Measurements from ENCODE around the gene HTR2C.
A peak's percentile ranks its signal among the peaks of the same experiment; 100 is the strongest.

Gene HTR2C

GRCh38 chrX:114615765-114616164 lies 31.9 kb downstream of the HTR2C start:
- TF ChIP-seq EZH2phosphoT487 (IDR thresholded peaks at IDR 0.05; ENCODE audit: low read depth) = no peak
- no peak for TF ChIP-seq CTCF (IDR thresholded peaks at IDR 0.05; ENCODE audit: low read depth, low read length)
- Histone ChIP-seq H3K9me3 (ENCODE audit: insufficient read depth, low read length) (no peaks in the 10 kb centered on the region), H3K27me3 (ENCODE audit: low read depth, low read length) (no peaks in the 10 kb centered on the region), H3K4me1 (ENCODE audit: low read length) (peaks cover 12% of the 10 kb centered on the region), H3K4me2 (ENCODE audit: low read length) (no peak overlapping the region), H3K79me2 (ENCODE audit: low read length) (no peaks in the 10 kb centered on the region), H4K20me1 (ENCODE audit: insufficient read depth, low read length) (no peaks in the 10 kb centered on the region), H2AFZ (ENCODE audit: low read depth, low read length) (no peak overlapping the region), H3K27ac (ENCODE audit: low read length) (no peak overlapping the region), H3K36me3 (replicated peaks; ENCODE audit: low read depth, low read length) (no peaks in the 10 kb centered on the region), H3K9ac (ENCODE audit: low read length) (no peak overlapping the region), H3K4me3 (ENCODE audit: low read length) (no peak overlapping the region)

GRCh38 chrX:114619874-114620273 lies 36.0 kb downstream of the HTR2C start:
- no peaks in the 10 kb centered on the region for H3K36me3 ChIP-seq (replicated peaks; ENCODE audit: low read depth, low read length)
- no peak overlapping the region for H3K27ac ChIP-seq (ENCODE audit: low read length)
- no peaks in the 10 kb centered on the region for H3K9me3 ChIP-seq (ENCODE audit: insufficient read depth, low read length)
- no peak for TF ChIP-seq EZH2phosphoT487 (IDR thresholded peaks at IDR 0.05; ENCODE audit: low read depth)
- TF ChIP-seq CTCF (IDR thresholded peaks at IDR 0.05; ENCODE audit: low read depth, low read length) = peak; percentile 35
- H3K4me3 ChIP-seq (ENCODE audit: low read length) = no peak overlapping the region
- H3K9ac ChIP-seq (ENCODE audit: low read length) = no peak overlapping the region
- no peaks in the 10 kb centered on the region for H4K20me1 ChIP-seq (ENCODE audit: insufficient read depth, low read length)
- H3K27me3 ChIP-seq (ENCODE audit: low read depth, low read length) = no peaks in the 10 kb centered on the region
- H3K79me2 ChIP-seq (ENCODE audit: low read length) = no peaks in the 10 kb centered on the region
- H2AFZ ChIP-seq (ENCODE audit: low read depth, low read length) = peak overlapping the region; percentile 85
- no peak overlapping the region for H3K4me2 ChIP-seq (ENCODE audit: low read length)
- H3K4me1 ChIP-seq (ENCODE audit: low read length) = peaks cover 12% of the 10 kb centered on the region

- Histone ChIP-seq H3K4me1 (ENCODE audit: low read length) (no peaks in the 10 kb centered on the region), H3K27me3 (ENCODE audit: low read depth, low read length) (no peaks in the 10 kb centered on the region), H4K20me1 (ENCODE audit: insufficient read depth, low read length) (no peaks in the 10 kb centered on the region), H3K4me2 (ENCODE audit: low read length) (no peak overlapping the region), H3K9me3 (ENCODE audit: insufficient read depth, low read length) (no peaks in the 10 kb centered on the region), H3K9ac (ENCODE audit: low read length) (no peak overlapping the region), H3K4me3 (ENCODE audit: low read length) (no peak overlapping the region), H2AFZ (ENCODE audit: low read depth, low read length) (no peak overlapping the region), H3K36me3 (replicated peaks; ENCODE audit: low read depth, low read length) (no peaks in the 10 kb centered on the region), H3K79me2 (ENCODE audit: low read length) (no peaks in the 10 kb centered on the region), H3K27ac (ENCODE audit: low read length) (no peak overlapping the region)
- peak; percentile 53 for TF ChIP-seq CTCF (IDR thresholded peaks at IDR 0.05; ENCODE audit: low read depth, low read length)
- no peak for TF ChIP-seq EZH2phosphoT487 (IDR thresholded peaks at IDR 0.05; ENCODE audit: low read depth)
Observed at GRCh38 chrX:114626323-114626722, 42.4 kb downstream of the HTR2C start.

GRCh38 chrX:114635986-114636385 lies 52.1 kb downstream of the HTR2C start:
- Histone ChIP-seq H3K4me3 (ENCODE audit: low read length) (no peak overlapping the region), H3K9me3 (ENCODE audit: insufficient read depth, low read length) (no peaks in the 10 kb centered on the region), H3K9ac (ENCODE audit: low read length) (no peak overlapping the region), H3K4me2 (ENCODE audit: low read length) (no peak overlapping the region), H2AFZ (ENCODE audit: low read depth, low read length) (no peak overlapping the region), H3K36me3 (replicated peaks; ENCODE audit: low read depth, low read length) (no peaks in the 10 kb centered on the region), H3K27ac (ENCODE audit: low read length) (no peak overlapping the region), H3K79me2 (ENCODE audit: low read length) (no peaks in the 10 kb centered on the region), H4K20me1 (ENCODE audit: insufficient read depth, low read length) (no peaks in the 10 kb centered on the region), H3K27me3 (ENCODE audit: low read depth, low read length) (no peaks in the 10 kb centered on the region), H3K4me1 (ENCODE audit: low read length) (no peaks in the 10 kb centered on the region)
- no peak for TF ChIP-seq EZH2phosphoT487 (IDR thresholded peaks at IDR 0.05; ENCODE audit: low read depth)
- TF ChIP-seq CTCF (IDR thresholded peaks at IDR 0.05; ENCODE audit: low read depth, low read length) = no peak

Measured in OCI-LY3 (cell line).